Immature natural killer cell (primary cell): Measurements from ENCODE around the gene KCNG3. TPM values are rescaled to one million over a fixed set of nuclear protein-coding genes. Genes with fewer than 3 reads are reported as not detected.
A peak's percentile ranks its signal among the peaks of the same experiment; 100 is the strongest.

Experiments
- DNase-seq, 3 donors: peaks; one replicate each; pipeline ENCODE4 v3.0.0; 2022; ENCODE audit warnings: mixed read lengths in 1 of 3
- H3K27ac Mint-ChIP-seq, 6 donors: one replicate each; pipeline ENCODE4 v1.8.0; 2020; ENCODE audit warnings: mixed read lengths in 6 of 6, mild to moderate bottlenecking in 5 of 6, inconsistent platforms in 4 of 6, moderate library complexity in 3 of 6
- H3K27me3 Mint-ChIP-seq, 3 donors: one replicate each; pipeline ENCODE4 v1.8.0; 2020 to 2021; ENCODE audit warnings: low read depth in 3 of 3, mild to moderate bottlenecking in 3 of 3, mixed read lengths in 3 of 3, moderate library complexity in 3 of 3, inconsistent platforms in 1 of 3
- H3K36me3 Mint-ChIP-seq, 3 donors: one replicate each; pipeline ENCODE4 v1.8.0; 2020; ENCODE audit warnings: mixed read lengths in 3 of 3, inconsistent platforms in 2 of 3, mild to moderate bottlenecking in 2 of 3
- H3K4me1 Mint-ChIP-seq, 2 donors: one replicate each; pipeline ENCODE4 v1.8.0; 2020; ENCODE audit warnings: inconsistent platforms in 2 of 2, mild to moderate bottlenecking in 2 of 2, mixed read lengths in 2 of 2, moderate library complexity in 1 of 2
- H3K4me3 Mint-ChIP-seq, 5 donors: one replicate each; pipeline ENCODE4 v1.8.0; 2020; ENCODE audit warnings: mild to moderate bottlenecking in 5 of 5, mixed read lengths in 5 of 5, inconsistent platforms in 3 of 5, moderate library complexity in 3 of 5
- H3K9me3 Mint-ChIP-seq, 6 donors: one replicate each; pipeline ENCODE4 v1.8.0; 2020; ENCODE audit warnings: mild to moderate bottlenecking in 6 of 6, mixed read lengths in 6 of 6, inconsistent platforms in 4 of 6, moderate library complexity in 3 of 6
- polyA plus RNA-seq, 3 donors: library from polyadenylated mRNA; unstranded; fragments of 300-500 nt; fragmentation: Illumina TruSeq; gene quantifications; one replicate each; pipeline ENCODE4 v1.2.3, GENCODE V29; 2021

The KCNG3 gene, protein sequence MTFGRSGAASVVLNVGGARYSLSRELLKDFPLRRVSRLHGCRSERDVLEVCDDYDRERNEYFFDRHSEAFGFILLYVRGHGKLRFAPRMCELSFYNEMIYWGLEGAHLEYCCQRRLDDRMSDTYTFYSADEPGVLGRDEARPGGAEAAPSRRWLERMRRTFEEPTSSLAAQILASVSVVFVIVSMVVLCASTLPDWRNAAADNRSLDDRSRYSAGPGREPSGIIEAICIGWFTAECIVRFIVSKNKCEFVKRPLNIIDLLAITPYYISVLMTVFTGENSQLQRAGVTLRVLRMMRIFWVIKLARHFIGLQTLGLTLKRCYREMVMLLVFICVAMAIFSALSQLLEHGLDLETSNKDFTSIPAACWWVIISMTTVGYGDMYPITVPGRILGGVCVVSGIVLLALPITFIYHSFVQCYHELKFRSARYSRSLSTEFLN
- polyA plus RNA-seq: not detected

DNA sequence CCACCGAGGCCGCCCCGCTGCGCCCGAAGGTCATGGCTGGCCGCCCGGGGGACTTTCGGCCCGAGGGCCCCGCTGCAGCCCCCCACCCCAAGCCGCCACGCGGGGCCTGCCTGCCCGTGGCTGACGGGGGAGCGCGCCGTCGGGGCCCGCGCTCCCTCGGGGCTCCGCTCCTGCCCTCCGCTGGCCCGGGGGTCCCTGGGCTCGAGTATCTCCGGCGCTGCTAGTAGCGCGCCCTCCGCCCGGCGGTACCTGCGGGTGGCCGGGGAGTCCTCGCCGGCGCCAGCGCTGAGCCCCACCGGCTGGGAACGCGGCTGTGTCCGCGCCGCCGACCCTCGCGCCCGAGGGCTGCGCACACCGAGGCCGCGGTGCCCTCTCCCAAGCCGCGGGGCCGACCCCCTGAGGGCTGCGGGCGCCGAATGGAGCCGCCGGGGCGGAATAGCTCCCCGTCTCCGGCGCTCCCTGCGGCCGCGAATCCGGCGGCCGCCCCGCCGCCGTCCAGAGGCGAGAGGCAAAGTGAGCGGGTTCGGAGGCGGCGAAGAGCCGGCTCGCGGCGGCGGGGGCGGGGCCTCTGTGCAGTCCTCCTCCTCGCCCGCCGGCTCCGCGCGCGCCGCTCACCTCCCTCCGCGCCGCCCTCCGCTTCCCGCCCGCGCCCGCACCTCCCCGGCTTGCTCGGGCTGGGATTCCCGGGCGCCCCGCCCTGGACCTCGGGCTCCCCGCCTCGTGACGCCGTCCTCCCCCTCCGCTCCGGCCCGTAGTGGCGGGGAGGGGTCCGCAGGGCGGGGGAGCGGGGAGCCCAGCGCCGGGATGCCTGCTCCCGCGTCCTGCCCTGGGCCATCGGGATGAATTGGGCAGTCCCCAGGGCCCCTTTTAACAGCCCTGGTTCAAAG is at the start of gene KCNG3:
TSS of gene KCNG3 (minus strand) at position 515 of the 887 bp plus-strand sequence. CDS start at position 34, 481 bp downstream.
- DNase-seq: peak; percentile 29 to 37 (median 37)
- peak within 1 kb of the TSS; percentile 80 to 94 (median 88) for H3K4me3 Mint-ChIP-seq
- peaks cover 18 to 24% (median 18%) of the 10 kb centered on the region in 3 donors for H3K27me3 Mint-ChIP-seq
- no peaks in the 10 kb centered on the region for H3K36me3 Mint-ChIP-seq
- H3K27ac Mint-ChIP-seq: no peak within 1 kb of the TSS
- H3K4me1 Mint-ChIP-seq: peaks cover 9 to 15% of the 10 kb centered on the region in 2 donors
- peaks cover 0 to 5% (median 0%) of the 10 kb centered on the region in 6 donors for H3K9me3 Mint-ChIP-seq

DNA sequence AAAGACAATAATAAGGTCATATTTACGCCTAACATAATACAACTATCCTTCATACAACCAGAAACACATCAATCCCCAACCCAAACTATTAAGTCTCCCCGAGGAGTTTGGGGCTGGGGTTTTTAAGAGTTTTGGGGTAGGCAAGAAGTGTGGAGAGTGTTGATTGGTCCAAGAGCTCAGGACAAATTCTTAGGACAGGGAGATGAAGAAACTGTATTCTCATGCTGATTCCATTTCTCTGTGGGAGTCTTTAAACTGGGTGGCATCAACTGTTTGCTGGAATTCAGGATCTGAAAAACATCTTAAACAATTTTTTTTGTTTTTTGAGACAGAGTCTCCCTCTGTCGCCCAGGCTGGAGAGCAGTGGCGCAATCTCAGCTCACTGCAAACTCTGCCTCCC is 49.1 kb upstream of the KCNG3 start:
- DNase-seq: no peak
- Mint-ChIP-seq H3K4me1 (no peaks in the 10 kb centered on the region), H3K27ac (no peak overlapping the region), H3K9me3 (peaks cover 0 to 2% (median 0%) of the 10 kb centered on the region in 6 donors), H3K4me3 (no peak overlapping the region), H3K27me3 (peaks cover 0 to 5% (median 4%) of the 10 kb centered on the region in 3 donors), H3K36me3 (no peaks in the 10 kb centered on the region)

DNA sequence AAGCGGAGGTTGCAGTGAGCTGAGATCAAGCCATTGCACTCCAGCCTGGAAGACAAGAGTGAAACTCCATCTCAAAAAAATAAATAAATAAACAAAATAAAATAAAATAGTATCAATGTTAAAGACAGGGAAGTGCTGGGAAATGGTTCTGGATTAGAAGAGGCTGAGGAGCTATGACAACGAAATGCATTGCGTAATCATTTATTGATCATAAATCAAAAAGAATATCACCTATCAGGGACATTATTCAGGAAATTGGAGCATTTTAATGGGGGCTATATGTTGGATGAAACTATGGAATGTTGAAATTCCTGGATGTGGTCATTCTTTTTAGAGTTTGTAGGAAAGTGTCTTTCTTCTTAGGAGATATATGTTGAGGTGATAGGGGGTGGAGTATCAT is 43.7 kb upstream of the KCNG3 start:
- peaks cover 5 to 8% (median 5%) of the 10 kb centered on the region in 3 donors for H3K27me3 Mint-ChIP-seq
- H3K27ac Mint-ChIP-seq: no peak overlapping the region
- H3K36me3 Mint-ChIP-seq: no peaks in the 10 kb centered on the region
- DNase-seq: no peak
- no peaks in the 10 kb centered on the region for H3K4me1 Mint-ChIP-seq
- H3K9me3 Mint-ChIP-seq: peaks cover 0 to 2% (median 0%) of the 10 kb centered on the region in 6 donors
- no peak overlapping the region for H3K4me3 Mint-ChIP-seq

DNA sequence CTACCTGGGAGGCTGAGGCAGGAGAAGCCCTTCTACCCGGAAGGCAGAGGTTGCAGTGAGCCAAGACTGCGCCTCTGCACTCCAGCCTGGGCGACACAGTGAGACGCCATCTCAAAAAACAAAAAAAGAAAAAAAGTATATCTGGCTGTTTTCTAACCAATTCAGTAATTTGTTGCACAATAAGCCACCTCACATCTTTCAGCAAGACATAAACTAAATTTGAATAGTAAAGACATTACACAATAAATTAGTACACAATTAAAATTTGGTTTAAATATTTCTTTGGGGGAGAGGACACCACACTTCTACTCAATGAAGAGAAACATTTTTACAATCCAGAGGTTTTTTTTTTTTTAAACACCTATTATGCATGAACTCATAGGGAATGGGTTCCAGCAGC is 38.6 kb upstream of the KCNG3 start:
- Mint-ChIP-seq H3K9me3 (no peaks in the 10 kb centered on the region), H3K36me3 (no peaks in the 10 kb centered on the region), H3K4me3 (no peak overlapping the region), H3K27ac (no peak overlapping the region), H3K4me1 (no peaks in the 10 kb centered on the region), H3K27me3 (peaks cover 0 to 8% (median 5%) of the 10 kb centered on the region in 3 donors)
- no peak for DNase-seq

DNA sequence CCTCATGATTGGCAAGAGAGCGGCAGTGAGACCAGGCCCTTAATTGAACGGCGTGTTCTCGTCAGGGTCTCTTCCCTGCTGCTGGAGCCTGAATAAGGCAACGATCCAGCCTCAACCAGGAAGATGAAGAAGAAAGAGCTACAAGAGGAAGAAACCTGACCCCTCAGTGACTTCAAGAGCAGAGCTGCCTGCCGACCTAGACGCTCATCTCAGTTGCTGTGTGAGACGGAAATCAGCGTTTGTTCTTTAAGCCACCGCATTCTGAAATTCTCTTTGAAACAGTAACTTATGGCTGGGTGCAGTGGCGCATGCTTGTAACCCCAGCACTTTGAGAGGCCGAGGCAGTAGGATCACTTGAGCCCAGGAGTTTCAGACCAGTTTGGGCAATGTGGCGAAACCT is 29.6 kb upstream of the KCNG3 start:
- Mint-ChIP-seq H3K27ac (no peak overlapping the region), H3K27me3 (peaks cover 0 to 6% (median 3%) of the 10 kb centered on the region in 3 donors), H3K36me3 (no peaks in the 10 kb centered on the region), H3K4me3 (no peak overlapping the region), H3K4me1 (no peaks in the 10 kb centered on the region), H3K9me3 (no peaks in the 10 kb centered on the region)
- DNase-seq: no peak

DNA sequence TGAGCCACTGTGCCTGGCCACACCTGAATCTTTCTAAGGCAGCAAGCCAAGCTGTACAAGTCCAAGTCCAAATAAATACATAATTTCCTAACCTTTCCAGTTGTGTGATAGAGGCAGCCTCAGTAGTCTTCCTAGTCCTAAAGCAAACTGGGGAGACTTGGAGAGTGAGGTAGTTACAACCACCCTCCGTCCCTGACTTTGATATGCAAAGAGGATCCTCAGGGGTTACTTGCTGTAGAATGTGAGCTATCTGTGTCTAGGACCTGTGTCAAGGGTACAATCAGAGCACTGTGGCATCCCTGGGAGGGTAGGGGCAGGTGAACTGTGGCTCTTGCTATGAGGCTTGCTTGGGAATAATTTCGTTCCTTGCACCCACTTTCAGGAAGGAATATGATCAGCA is 28.3 kb upstream of the KCNG3 start:
- no peak for DNase-seq
- no peaks in the 10 kb centered on the region for H3K9me3 Mint-ChIP-seq
- H3K4me3 Mint-ChIP-seq: no peak overlapping the region
- H3K27ac Mint-ChIP-seq: no peak overlapping the region
- no peaks in the 10 kb centered on the region for H3K4me1 Mint-ChIP-seq
- H3K27me3 Mint-ChIP-seq: peaks cover 0 to 6% (median 3%) of the 10 kb centered on the region in 3 donors
- H3K36me3 Mint-ChIP-seq: no peaks in the 10 kb centered on the region

DNA sequence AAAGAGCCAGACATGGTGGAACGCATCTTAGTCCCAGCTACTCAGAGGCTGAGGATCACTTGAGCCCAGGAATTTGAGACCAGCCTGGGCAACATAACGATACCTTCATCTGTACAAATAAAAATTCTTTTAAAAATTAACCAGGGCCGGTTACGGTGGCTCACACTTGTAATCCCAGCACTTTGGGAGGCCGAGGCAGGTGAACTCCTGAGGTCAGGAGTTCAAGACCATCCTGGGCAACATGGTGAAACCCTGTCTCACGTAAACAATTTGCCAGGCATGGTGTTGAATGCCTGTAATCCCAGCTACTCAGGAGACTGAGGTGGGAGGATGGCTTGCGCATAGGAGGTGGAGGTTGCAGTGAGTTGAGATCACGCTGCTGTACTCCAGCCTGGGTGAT is 25.8 kb upstream of the KCNG3 start:
- H3K4me1 Mint-ChIP-seq: no peaks in the 10 kb centered on the region
- no peak for DNase-seq

DNA sequence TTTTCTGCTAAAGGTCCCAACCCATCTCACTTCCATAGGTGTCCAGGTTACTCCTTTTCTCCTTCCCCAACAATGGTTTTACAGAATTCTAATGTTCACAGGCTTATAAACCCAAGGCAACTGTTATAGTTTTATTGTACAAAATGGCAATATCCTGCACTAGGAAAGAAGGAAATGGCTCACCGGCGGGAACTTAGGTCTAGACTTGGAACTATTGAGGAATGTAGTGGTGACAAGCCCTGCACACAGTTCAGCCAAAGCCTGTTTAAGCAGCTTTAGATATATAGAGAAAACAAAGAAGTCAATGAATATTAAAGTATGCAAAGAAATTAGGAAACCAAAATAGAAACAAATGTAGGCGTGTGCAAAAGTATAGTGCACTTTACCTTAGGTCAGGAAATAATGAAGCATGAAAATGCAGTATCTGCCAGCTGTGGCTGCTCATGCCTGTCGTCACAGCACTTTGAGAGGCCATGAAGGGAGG is 22.7 kb upstream of the KCNG3 start:
- H3K4me1 Mint-ChIP-seq: no peaks in the 10 kb centered on the region
- H3K9me3 Mint-ChIP-seq: no peaks in the 10 kb centered on the region
- H3K27ac Mint-ChIP-seq: no peak overlapping the region
- no peaks in the 10 kb centered on the region for H3K36me3 Mint-ChIP-seq
- no peak for DNase-seq
- no peak overlapping the region for H3K4me3 Mint-ChIP-seq
- H3K27me3 Mint-ChIP-seq: peaks cover 1 to 6% (median 4%) of the 10 kb centered on the region in 3 donors

More for the DNA sequence above, 25.8 kb upstream of the KCNG3 start:
- Mint-ChIP-seq H3K36me3 (no peaks in the 10 kb centered on the region), H3K27ac (no peak overlapping the region), H3K9me3 (no peaks in the 10 kb centered on the region), H3K27me3 (peaks cover 0 to 6% (median 3%) of the 10 kb centered on the region in 3 donors), H3K4me3 (no peak overlapping the region)

DNA sequence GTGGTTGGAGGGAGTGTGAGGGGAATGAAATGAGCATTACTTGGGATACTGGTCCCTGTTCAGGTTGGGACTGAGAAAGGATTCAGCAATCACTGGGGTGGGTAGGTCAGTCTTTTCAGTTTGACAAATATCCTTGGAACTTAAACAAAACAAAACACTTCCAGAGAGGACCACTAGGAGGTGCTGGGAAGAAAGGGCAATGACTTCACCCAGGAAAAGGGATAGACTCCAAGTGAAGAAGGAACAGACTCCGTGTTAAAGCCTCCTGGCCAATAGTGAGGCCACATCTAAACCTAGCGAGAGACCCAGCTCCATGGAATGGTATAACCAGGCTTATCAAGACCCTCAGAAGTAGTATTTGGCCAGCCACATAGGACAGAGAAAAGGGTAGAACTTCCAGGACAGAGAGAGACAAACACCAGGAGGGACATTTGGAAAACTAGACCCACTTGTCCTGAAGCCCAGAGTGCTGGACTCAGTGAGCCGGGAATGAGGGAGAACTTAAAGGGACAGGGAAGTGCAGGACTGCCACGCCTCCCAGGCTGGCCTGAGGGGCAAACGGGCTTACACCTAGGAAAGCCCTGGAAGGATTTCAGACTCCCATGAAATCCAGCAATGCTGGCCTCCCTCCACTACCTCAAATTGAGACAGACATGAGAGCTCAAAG is 19.6 kb upstream of the KCNG3 start:
- peak in 1 of 3 donors; percentile 7 for DNase-seq
- H3K9me3 Mint-ChIP-seq: no peaks in the 10 kb centered on the region

DNA sequence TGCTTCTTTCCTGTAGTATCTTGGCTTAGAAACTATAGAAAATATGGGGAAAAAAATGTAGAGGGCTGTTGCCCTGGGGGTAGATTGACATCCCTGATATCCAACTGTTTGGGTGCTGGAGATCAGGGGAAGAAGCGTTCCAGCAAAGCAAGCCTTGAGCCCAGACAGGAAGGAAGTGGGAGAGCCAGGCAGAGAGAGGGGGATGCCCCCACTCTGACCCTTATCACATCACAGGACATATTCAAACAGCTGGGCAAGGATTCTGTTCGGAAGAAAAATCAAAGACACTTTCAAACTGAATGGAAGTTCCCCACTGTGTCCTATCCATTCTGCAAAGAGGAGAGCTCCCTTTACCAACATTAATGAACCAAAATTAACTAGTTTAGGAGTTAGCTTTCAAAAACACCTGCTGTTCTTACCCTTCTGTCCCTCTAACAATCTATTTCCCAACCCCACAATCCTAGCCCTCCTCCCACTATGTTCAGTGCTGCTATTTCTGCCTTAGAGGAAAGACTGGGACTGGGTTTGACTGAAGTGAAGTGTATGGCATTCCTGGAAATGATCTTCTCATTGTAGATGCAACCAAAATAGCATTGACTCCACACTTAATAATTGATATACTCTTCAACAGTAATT is 16.9 kb upstream of the KCNG3 start:
- no peak overlapping the region for H3K4me3 Mint-ChIP-seq
- H3K27me3 Mint-ChIP-seq: peaks cover 5 to 7% (median 5%) of the 10 kb centered on the region in 3 donors
- no peaks in the 10 kb centered on the region for H3K9me3 Mint-ChIP-seq
- H3K27ac Mint-ChIP-seq: no peak overlapping the region
- H3K36me3 Mint-ChIP-seq: no peaks in the 10 kb centered on the region
- DNase-seq: no peak
- peaks cover 0 to 8% of the 10 kb centered on the region in 2 donors for H3K4me1 Mint-ChIP-seq

More for the DNA sequence above, 19.6 kb upstream of the KCNG3 start:
- Mint-ChIP-seq H3K27me3 (peaks cover 4 to 5% (median 4%) of the 10 kb centered on the region in 3 donors), H3K4me3 (no peak overlapping the region), H3K4me1 (peaks cover 0 to 8% of the 10 kb centered on the region in 2 donors), H3K36me3 (no peaks in the 10 kb centered on the region), H3K27ac (no peak overlapping the region)

DNA sequence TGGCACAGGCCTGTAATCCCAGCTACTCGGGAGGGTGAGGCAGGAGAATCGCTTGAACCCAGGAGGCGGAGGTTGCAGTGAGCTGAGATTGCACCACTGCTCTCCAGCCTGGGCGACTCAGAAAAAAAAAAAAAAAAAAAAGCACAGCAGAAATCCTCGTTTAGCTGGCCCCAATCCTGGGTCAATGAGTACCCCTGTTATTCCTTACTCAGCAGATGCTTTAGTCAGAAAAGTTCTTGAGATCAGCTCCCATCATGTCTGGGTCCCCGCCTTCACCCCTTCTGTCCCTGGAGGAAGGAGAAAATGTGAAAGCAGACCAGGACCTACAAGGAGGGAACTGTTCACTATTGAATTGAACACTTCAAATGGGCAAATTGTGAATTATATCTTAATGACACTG is 16.4 kb upstream of the KCNG3 start:
- DNase-seq: no peak
- Mint-ChIP-seq H3K4me3 (no peak overlapping the region), H3K27ac (no peak overlapping the region), H3K9me3 (no peaks in the 10 kb centered on the region), H3K36me3 (no peaks in the 10 kb centered on the region), H3K27me3 (peaks cover 3 to 7% (median 5%) of the 10 kb centered on the region in 3 donors), H3K4me1 (peaks cover 0 to 8% of the 10 kb centered on the region in 2 donors)

DNA sequence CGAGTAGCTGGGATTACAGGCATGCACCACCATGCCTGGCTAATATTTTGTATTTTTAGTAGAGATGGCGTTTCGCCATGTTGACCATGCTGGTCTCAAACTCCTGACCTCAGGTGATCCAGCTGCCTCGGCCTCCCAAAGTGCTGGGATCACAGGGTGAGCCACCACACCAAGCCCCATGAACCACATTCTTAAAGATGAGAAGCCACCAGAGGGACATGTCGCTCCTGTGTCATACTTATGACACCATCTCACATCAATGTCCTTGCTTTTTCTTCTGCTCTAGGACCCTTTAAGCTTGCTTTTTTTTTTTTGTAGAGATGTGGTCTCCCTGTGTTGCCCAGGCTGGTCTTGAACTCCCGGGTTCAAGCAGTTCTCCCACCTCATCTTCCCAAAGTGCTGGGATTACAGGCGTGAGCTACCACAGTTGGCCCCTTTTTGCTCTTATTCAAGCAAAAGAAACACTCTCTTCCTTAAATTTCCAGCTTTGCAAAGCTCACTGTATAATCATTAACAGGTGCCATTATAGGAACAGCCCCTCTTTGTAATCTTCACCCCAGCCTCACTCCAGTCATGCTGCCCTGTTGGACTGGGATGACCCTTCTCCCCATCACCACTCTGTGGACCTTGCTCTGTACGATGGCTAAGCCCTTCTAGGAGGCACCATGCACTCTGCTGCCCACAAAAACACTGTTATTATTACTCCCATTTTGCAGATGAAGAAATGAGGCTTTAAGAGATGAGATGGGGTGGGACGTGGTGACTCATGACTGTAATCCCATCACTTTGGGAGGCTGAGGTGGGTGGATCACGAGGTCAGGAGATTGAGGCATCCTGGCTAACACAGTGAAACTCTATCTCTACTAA is 10.8 kb upstream of the KCNG3 start:
- Mint-ChIP-seq H3K9me3 (no peaks in the 10 kb centered on the region), H3K4me1 (no peaks in the 10 kb centered on the region), H3K4me3 (no peak overlapping the region), H3K27ac (no peak overlapping the region), H3K36me3 (no peaks in the 10 kb centered on the region), H3K27me3 (peaks cover 3 to 8% (median 8%) of the 10 kb centered on the region in 3 donors)
- DNase-seq: no peak
